OCI-LY1 (cell line): ENCODE results near the gene POLR2F.

Experiments
- H2AFZ ChIP-seq: fragments of 200-600 bp; sonication (generic), shearing (Covaris generic); 2 replicates; pipeline ENCODE4 v1.6.0; 2014; ENCODE audit warnings: antibody characterized with exemption, mild to moderate bottlenecking, low read length
- H3F3A ChIP-seq: fragments of 200-600 bp; sonication (generic), shearing (Covaris generic); 2 replicates; pipeline ENCODE4 v1.6.0; 2014; ENCODE audit warnings: mild to moderate bottlenecking, antibody characterized with exemption, low read length, moderate library complexity; ENCODE audit not compliant: insufficient read depth
- H3K27ac ChIP-seq: fragments of 200-600 bp; sonication (generic); 2 replicates; pipeline ENCODE4 v1.5.1; 2014; ENCODE audit warnings: low read length, mixed run types, mild to moderate bottlenecking, low read depth; ENCODE audit not compliant: poor library complexity, severe bottlenecking
- H3K27me3 ChIP-seq: fragments of 200-600 bp; sonication (generic); 2 replicates; pipeline ENCODE4 v1.6.0; 2014; ENCODE audit warnings: antibody characterized with exemption, mild to moderate bottlenecking, low read length, moderate library complexity; ENCODE audit not compliant: insufficient read depth
- H3K36me3 ChIP-seq: fragments of 200-600 bp; sonication (generic); 2 replicates; pipeline ENCODE4 v1.6.1; 2014; ENCODE audit warnings: mild to moderate bottlenecking, antibody characterized with exemption, low read length, moderate library complexity, mixed read lengths; ENCODE audit not compliant: insufficient read depth
- H3K4me1 ChIP-seq: fragments of 200-600 bp; sonication (generic); 2 replicates; pipeline ENCODE4 v1.5.1; 2014; ENCODE audit warnings: mild to moderate bottlenecking, low read length, moderate library complexity; ENCODE audit not compliant: insufficient read depth, severe bottlenecking
- H3K4me2 ChIP-seq: fragments of 200-600 bp; sonication (generic), shearing (Covaris generic); 2 replicates; pipeline ENCODE4 v1.6.1; 2014; ENCODE audit warnings: low read length
- H3K4me3 ChIP-seq: fragments of 200-600 bp; sonication (generic); 2 replicates; pipeline ENCODE4 v1.5.1; 2014; ENCODE audit warnings: low read length, low read depth, mild to moderate bottlenecking, mixed read lengths; ENCODE audit not compliant: poor library complexity, severe bottlenecking
- H3K79me2 ChIP-seq: fragments of 200-600 bp; shearing (Covaris generic); 2 replicates; pipeline ENCODE4 v1.6.1; 2016; ENCODE audit warnings: mixed run types, low read length, mixed read lengths; ENCODE audit not compliant: insufficient read depth
- H3K9ac ChIP-seq: fragments of 200-600 bp; sonication (generic), shearing (Covaris generic); 2 replicates; pipeline ENCODE4 v1.6.1; 2014; ENCODE audit warnings: mild to moderate bottlenecking, low read length, mixed read lengths
- H3K9me2 ChIP-seq: fragments of 200-600 bp; sonication (generic), shearing (Covaris generic); 2 replicates; pipeline ENCODE4 v1.6.1; 2014; ENCODE audit warnings: low read depth, mild to moderate bottlenecking, low read length, mixed read lengths
- H3K9me3 ChIP-seq: fragments of 200-600 bp; shearing (Covaris generic); 2 replicates; pipeline ENCODE4 v1.6.1; 2014; ENCODE audit warnings: low read length, mixed read lengths
- H4K20me1 ChIP-seq: fragments of 200-600 bp; sonication (generic), shearing (Covaris generic); 2 replicates; pipeline ENCODE4 v1.6.0; 2016; ENCODE audit warnings: mild to moderate bottlenecking, low read length; ENCODE audit not compliant: insufficient read depth
- EZH2 ChIP-seq: fragments of 200-600 bp; sonication (generic), shearing (Covaris generic); IDR thresholded peaks from 2 replicates; pipeline ENCODE4 v1.8.0; 2017; ENCODE audit warnings: borderline replicate concordance, mixed run types, mild to moderate bottlenecking, antibody characterized with exemption, low read length, moderate library complexity, mixed read lengths
- TF ChIP-seq, protein P1 (sequence below): fragments of 200-600 bp; sonication (generic), shearing (Covaris generic); IDR thresholded peaks from 2 replicates; pipeline ENCODE4 v1.5.1; 2017; ENCODE audit warnings: mild to moderate bottlenecking, antibody characterized with exemption, low read length, moderate library complexity, mixed read lengths

The POLR2F gene

DNA sequence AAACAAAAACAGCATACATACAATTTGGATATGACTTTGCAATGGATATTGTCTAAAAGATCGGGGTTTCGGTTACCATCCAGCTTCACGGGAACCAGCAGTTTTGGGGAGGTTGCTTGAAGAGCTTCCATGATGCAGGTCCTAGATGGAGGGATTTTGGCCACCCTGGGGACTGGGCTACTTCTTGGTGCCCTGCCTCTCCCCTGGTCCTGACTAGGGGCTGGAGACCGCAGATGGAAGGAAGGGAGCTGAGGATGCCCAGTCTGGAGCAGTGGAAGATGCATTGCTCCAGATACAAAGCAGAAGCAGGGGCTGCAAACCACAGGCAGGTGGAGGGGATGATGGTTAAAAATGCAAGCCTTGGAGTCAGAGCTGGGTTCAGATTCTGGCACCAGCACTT lies 17.4 kb downstream of the POLR2F start:
- Histone ChIP-seq H3K36me3 (peaks cover 37% of the 10 kb centered on the region), H3K27ac (no peak overlapping the region), H3K4me2 (no peak overlapping the region), H3K9me2 (no peaks in the 10 kb centered on the region), H3K27me3 (no peaks in the 10 kb centered on the region), H3K4me1 (no peaks in the 10 kb centered on the region), H4K20me1 (no peaks in the 10 kb centered on the region), H3K9me3 (no peaks in the 10 kb centered on the region), H3K4me3 (no peak overlapping the region), H3F3A (no peaks in the 10 kb centered on the region), H3K79me2 (no peaks in the 10 kb centered on the region), H2AFZ (no peak overlapping the region), H3K9ac (no peak overlapping the region)
- TF ChIP-seq EZH2: no peak
- TF ChIP-seq, protein P1, sequence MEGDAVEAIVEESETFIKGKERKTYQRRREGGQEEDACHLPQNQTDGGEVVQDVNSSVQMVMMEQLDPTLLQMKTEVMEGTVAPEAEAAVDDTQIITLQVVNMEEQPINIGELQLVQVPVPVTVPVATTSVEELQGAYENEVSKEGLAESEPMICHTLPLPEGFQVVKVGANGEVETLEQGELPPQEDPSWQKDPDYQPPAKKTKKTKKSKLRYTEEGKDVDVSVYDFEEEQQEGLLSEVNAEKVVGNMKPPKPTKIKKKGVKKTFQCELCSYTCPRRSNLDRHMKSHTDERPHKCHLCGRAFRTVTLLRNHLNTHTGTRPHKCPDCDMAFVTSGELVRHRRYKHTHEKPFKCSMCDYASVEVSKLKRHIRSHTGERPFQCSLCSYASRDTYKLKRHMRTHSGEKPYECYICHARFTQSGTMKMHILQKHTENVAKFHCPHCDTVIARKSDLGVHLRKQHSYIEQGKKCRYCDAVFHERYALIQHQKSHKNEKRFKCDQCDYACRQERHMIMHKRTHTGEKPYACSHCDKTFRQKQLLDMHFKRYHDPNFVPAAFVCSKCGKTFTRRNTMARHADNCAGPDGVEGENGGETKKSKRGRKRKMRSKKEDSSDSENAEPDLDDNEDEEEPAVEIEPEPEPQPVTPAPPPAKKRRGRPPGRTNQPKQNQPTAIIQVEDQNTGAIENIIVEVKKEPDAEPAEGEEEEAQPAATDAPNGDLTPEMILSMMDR: no peak

DNA sequence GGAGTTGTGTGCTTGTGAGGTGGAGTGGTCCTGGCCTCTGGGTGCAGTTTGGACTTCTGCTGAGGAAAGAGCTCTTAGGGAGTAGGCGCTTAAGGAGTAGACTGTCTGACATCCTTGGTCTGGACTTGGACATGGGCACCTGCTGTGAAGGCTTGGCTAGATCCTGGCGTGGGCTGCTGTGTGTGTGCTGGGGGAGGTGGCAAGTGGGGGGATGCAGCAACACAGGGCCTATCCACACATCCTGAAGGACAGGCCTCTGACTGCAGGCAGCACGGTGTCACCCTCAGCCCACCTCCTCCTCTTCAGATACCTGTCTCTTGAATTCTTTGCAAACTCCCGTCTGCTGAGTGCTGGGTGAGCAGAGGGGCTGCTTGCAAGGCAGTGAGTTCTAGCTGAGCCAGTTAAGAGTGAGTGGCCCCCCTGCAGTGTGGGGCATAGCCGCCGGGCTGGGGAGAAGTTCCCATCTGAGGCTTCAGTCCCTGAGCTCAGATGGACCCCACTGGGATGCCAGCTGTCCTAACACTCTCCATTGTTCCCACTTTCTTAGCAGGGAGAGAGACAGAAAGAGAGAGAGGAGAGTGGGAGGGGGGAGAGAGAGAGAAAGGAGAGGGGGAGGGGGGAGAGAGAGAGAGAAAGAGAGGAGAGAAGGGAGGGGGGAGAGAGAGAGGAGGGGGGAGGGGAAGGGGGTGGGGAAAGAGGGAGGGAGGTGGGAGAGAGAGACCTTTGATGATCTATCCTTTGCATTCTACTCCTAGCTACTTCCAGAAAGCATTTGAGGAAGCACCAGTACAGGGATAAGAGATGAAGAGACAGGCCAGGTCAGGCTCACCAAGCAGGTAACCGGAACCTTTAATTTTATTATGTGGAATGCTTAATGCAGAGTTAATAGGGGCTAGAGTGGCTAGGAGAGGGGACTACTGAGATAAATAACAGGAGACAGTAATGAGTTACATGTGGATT lies 18.3 kb downstream of the POLR2F start:
- Histone ChIP-seq H3K4me1 (no peaks in the 10 kb centered on the region), H3K4me3 (no peak overlapping the region), H2AFZ (no peak overlapping the region), H3K9me2 (no peaks in the 10 kb centered on the region), H3K36me3 (peaks cover 28% of the 10 kb centered on the region), H4K20me1 (no peaks in the 10 kb centered on the region), H3K4me2 (no peak overlapping the region), H3K9me3 (no peaks in the 10 kb centered on the region), H3K27ac (no peak overlapping the region), H3F3A (no peaks in the 10 kb centered on the region), H3K27me3 (no peaks in the 10 kb centered on the region), H3K9ac (no peak overlapping the region), H3K79me2 (no peaks in the 10 kb centered on the region)
- TF ChIP-seq, protein P1: no peak
- no peak for TF ChIP-seq EZH2

DNA sequence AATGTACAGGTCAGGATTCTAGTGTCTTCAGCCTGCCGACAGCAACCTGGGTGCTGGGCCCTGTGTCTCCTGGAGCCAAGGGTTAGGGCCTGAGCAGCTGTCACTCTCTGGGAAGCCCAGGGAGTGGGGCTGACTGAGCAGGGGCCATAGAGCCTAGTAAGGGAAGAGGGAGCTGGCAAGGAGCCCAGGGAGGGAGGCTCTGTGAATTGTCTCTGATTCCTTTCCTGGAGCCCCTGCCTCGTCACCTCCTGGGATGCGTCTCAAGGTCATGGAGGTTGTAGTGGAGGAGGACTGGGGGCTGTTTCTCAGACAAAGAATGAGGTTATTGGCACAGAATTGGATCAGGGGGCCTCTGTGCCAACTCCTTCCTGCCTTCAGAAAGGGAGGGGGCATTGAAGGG lies 19.0 kb downstream of the POLR2F start:
- no peak overlapping the region for H3K9ac ChIP-seq

More for the DNA sequence above, 19.0 kb downstream of the POLR2F start:
- Histone ChIP-seq H3K27ac (no peak overlapping the region), H3K36me3 (peaks cover 20% of the 10 kb centered on the region), H3K4me1 (no peaks in the 10 kb centered on the region), H3K4me3 (no peak overlapping the region), H3K9me3 (no peaks in the 10 kb centered on the region), H3F3A (no peaks in the 10 kb centered on the region), H3K27me3 (no peaks in the 10 kb centered on the region), H3K79me2 (no peaks in the 10 kb centered on the region), H4K20me1 (no peaks in the 10 kb centered on the region), H2AFZ (no peak overlapping the region), H3K4me2 (no peak overlapping the region), H3K9me2 (no peaks in the 10 kb centered on the region)
- TF ChIP-seq, protein P1: no peak
- TF ChIP-seq EZH2: no peak
